ENCODE measurements around the gene HTR2B. TPM values are rescaled to one million over a fixed set of nuclear protein-coding genes. Genes with fewer than 3 reads are reported as not detected.
A peak's percentile ranks its signal among the peaks of the same experiment; 100 is the strongest.
"Not testable (repeated sequence)": the region's sequence is repeated elsewhere in the genome, so short reads cannot be mapped to it uniquely, and the experiment has no call there.

The HTR2B gene
- total RNA-seq, 1 donor: 2.9 TPM

- peaks cover 39% of the 10 kb centered on the region for H3K4me1 ChIP-seq (ENCODE audit: insufficient read depth, low read length)
- peak; percentile 54 for DNase-seq (ENCODE audit: insufficient read length, low spot score, missing footprints)
- no peaks in the 10 kb centered on the region for H3K27me3 ChIP-seq (ENCODE audit: insufficient read depth, low read length)
- H3K79me2 ChIP-seq (ENCODE audit: insufficient read depth, low read length): no peaks in the 10 kb centered on the region
- H4K20me1 ChIP-seq (ENCODE audit: insufficient read depth, low read length): no peaks in the 10 kb centered on the region
- H3K36me3 ChIP-seq (ENCODE audit: insufficient read depth, low read length): peaks cover 17% of the 10 kb centered on the region
- TF ChIP-seq, protein P1, sequence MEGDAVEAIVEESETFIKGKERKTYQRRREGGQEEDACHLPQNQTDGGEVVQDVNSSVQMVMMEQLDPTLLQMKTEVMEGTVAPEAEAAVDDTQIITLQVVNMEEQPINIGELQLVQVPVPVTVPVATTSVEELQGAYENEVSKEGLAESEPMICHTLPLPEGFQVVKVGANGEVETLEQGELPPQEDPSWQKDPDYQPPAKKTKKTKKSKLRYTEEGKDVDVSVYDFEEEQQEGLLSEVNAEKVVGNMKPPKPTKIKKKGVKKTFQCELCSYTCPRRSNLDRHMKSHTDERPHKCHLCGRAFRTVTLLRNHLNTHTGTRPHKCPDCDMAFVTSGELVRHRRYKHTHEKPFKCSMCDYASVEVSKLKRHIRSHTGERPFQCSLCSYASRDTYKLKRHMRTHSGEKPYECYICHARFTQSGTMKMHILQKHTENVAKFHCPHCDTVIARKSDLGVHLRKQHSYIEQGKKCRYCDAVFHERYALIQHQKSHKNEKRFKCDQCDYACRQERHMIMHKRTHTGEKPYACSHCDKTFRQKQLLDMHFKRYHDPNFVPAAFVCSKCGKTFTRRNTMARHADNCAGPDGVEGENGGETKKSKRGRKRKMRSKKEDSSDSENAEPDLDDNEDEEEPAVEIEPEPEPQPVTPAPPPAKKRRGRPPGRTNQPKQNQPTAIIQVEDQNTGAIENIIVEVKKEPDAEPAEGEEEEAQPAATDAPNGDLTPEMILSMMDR (IDR thresholded peaks at IDR 0.05; ENCODE audit: extremely low read depth, low read depth, low read length): no peak
- H2AFZ ChIP-seq (ENCODE audit: low read length): no peak overlapping the region
- H3K9me3 ChIP-seq (ENCODE audit: low read depth, low read length): no peaks in the 10 kb centered on the region
- no peak overlapping the region for H3K27ac ChIP-seq (ENCODE audit: low read depth, low read length)
- H3K4me3 ChIP-seq (ENCODE audit: insufficient read depth, low read length): no peak overlapping the region
- no peak overlapping the region for H3K4me2 ChIP-seq (ENCODE audit: insufficient read depth, low read length)
Observed at GRCh38 chr2:231159306-231159705, 34.5 kb upstream of the HTR2B start.

- H3K4me2 ChIP-seq (ENCODE audit: insufficient read depth, low read length): no peak overlapping the region
- peak overlapping the region; percentile 21 for H3K27ac ChIP-seq (ENCODE audit: low read depth, low read length)
- H4K20me1 ChIP-seq (ENCODE audit: insufficient read depth, low read length): no peaks in the 10 kb centered on the region
- peak; percentile 32 for DNase-seq (ENCODE audit: insufficient read length, low spot score, missing footprints)
- TF ChIP-seq, protein P1 (IDR thresholded peaks at IDR 0.05; ENCODE audit: extremely low read depth, low read depth, low read length): no peak
- H3K79me2 ChIP-seq (ENCODE audit: insufficient read depth, low read length): no peaks in the 10 kb centered on the region
- H3K4me3 ChIP-seq (ENCODE audit: insufficient read depth, low read length): no peak overlapping the region
- H2AFZ ChIP-seq (ENCODE audit: low read length): no peak overlapping the region
- H3K36me3 ChIP-seq (ENCODE audit: insufficient read depth, low read length): peaks cover 32% of the 10 kb centered on the region
- peaks cover 4% of the 10 kb centered on the region for H3K4me1 ChIP-seq (ENCODE audit: insufficient read depth, low read length)
- H3K27me3 ChIP-seq (ENCODE audit: insufficient read depth, low read length): no peaks in the 10 kb centered on the region
- H3K9me3 ChIP-seq (ENCODE audit: low read depth, low read length): no peaks in the 10 kb centered on the region
Observed at GRCh38 chr2:231152800-231153557, 28.1 kb upstream of the HTR2B start.

GRCh38 chr2:231146665-231147064, 21.8 kb upstream of the HTR2B start:
- peaks cover 5% of the 10 kb centered on the region for H3K4me1 ChIP-seq (ENCODE audit: insufficient read depth, low read length)
- DNase-seq (ENCODE audit: insufficient read length, low spot score, missing footprints): no peak
- H3K27me3 ChIP-seq (ENCODE audit: insufficient read depth, low read length): no peaks in the 10 kb centered on the region
- peaks cover 9% of the 10 kb centered on the region for H3K79me2 ChIP-seq (ENCODE audit: insufficient read depth, low read length)
- H3K9me3 ChIP-seq (ENCODE audit: low read depth, low read length): no peaks in the 10 kb centered on the region
- peaks cover 21% of the 10 kb centered on the region for H3K36me3 ChIP-seq (ENCODE audit: insufficient read depth, low read length)
- no peak overlapping the region for H3K27ac ChIP-seq (ENCODE audit: low read depth, low read length)
- no peak overlapping the region for H2AFZ ChIP-seq (ENCODE audit: low read length)
- no peaks in the 10 kb centered on the region for H4K20me1 ChIP-seq (ENCODE audit: insufficient read depth, low read length)
- H3K4me3 ChIP-seq (ENCODE audit: insufficient read depth, low read length): no peak overlapping the region
- no peak overlapping the region for H3K4me2 ChIP-seq (ENCODE audit: insufficient read depth, low read length)
- TF ChIP-seq, protein P1 (IDR thresholded peaks at IDR 0.05; ENCODE audit: extremely low read depth, low read depth, low read length): no peak

DNA sequence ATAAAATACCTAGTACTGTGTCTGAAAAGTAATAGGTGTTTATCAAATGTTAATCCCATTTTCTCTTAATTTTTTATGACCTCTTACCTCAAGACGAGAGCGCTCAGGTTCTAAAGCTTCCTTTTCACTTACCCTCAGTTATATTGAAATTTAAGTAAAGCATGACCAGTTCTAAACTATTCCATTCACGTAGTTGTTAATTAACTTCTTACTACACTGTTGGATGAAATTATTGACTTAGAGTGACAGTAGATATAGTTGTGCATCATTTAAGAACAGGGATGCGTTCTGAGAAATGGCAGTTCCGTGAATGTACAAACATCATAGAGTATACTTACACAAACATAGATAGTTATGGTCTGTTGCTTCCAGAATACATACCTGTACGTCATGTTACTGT, 20.1 kb upstream of the HTR2B start:
- no peak overlapping the region for H3K4me2 ChIP-seq (ENCODE audit: insufficient read depth, low read length)
- H3K4me3 ChIP-seq (ENCODE audit: insufficient read depth, low read length): no peak overlapping the region
- H3K27ac ChIP-seq (ENCODE audit: low read depth, low read length): no peak overlapping the region
- no peaks in the 10 kb centered on the region for H3K9me3 ChIP-seq (ENCODE audit: low read depth, low read length)
- peaks cover 12% of the 10 kb centered on the region for H3K79me2 ChIP-seq (ENCODE audit: insufficient read depth, low read length)
- peaks cover 5% of the 10 kb centered on the region for H3K4me1 ChIP-seq (ENCODE audit: insufficient read depth, low read length)
- H3K27me3 ChIP-seq (ENCODE audit: insufficient read depth, low read length): no peaks in the 10 kb centered on the region
- H2AFZ ChIP-seq (ENCODE audit: low read length): no peak overlapping the region
- peak; percentile 29 for DNase-seq (ENCODE audit: insufficient read length, low spot score, missing footprints)
- TF ChIP-seq, protein P1 (IDR thresholded peaks at IDR 0.05; ENCODE audit: extremely low read depth, low read depth, low read length): no peak
- peaks cover 21% of the 10 kb centered on the region for H3K36me3 ChIP-seq (ENCODE audit: insufficient read depth, low read length)
- no peaks in the 10 kb centered on the region for H4K20me1 ChIP-seq (ENCODE audit: insufficient read depth, low read length)

GRCh38 chr2:231140808-231141207, 16.0 kb upstream of the HTR2B start:
- not testable (repeated sequence) for H3K9me3 ChIP-seq (ENCODE audit: low read depth, low read length); H3K4me2 ChIP-seq (ENCODE audit: insufficient read depth, low read length); DNase-seq (ENCODE audit: insufficient read length, low spot score, missing footprints); H3K4me1 ChIP-seq (ENCODE audit: insufficient read depth, low read length); H3K4me3 ChIP-seq (ENCODE audit: insufficient read depth, low read length); H4K20me1 ChIP-seq (ENCODE audit: insufficient read depth, low read length); H3K27ac ChIP-seq (ENCODE audit: low read depth, low read length); H3K36me3 ChIP-seq (ENCODE audit: insufficient read depth, low read length); H2AFZ ChIP-seq (ENCODE audit: low read length); H3K27me3 ChIP-seq (ENCODE audit: insufficient read depth, low read length)
- peaks cover 25% of the 10 kb centered on the region for H3K79me2 ChIP-seq (ENCODE audit: insufficient read depth, low read length)
